Tibial nerve (tissue), 4 donors: ENCODE results near the gene ZNF366. TPM values are rescaled to one million over a fixed set of nuclear protein-coding genes. Genes with fewer than 3 reads are reported as not detected.

ENCODE experiments used
- DNase-seq, 2 donors: peaks; one replicate each; pipeline ENCODE4 v3.0.0-alpha.2; 2019; ENCODE audit warnings: low spot score in 2 of 2
- H3K27ac ChIP-seq, 4 donors: fragments of 200-600 bp; sonication (generic) in 3 of 4; one replicate each; pipeline ENCODE4 v1.5.1; 2017 to 2019; ENCODE audit warnings: mild to moderate bottlenecking in 1 of 4
- H3K27me3 ChIP-seq, 2 donors: fragments of 200-600 bp; sonication (generic) in 1 of 2; one replicate each; pipeline versions ENCODE4 v1.5.1 to v1.6.0; 2017 to 2019
- H3K36me3 ChIP-seq, 3 donors: fragments of 200-600 bp; sonication (generic); one replicate each; pipeline ENCODE4 v1.5.1; 2018 to 2019
- H3K4me1 ChIP-seq, 4 donors: fragments of 200-600 bp; sonication (generic) in 3 of 4; one replicate each; pipeline ENCODE4 v1.5.1; 2017 to 2019
- H3K4me3 ChIP-seq, 4 donors: fragments of 200-600 bp; sonication (generic) in 3 of 4; one replicate each; pipeline ENCODE4 v1.5.1; 2017 to 2019; ENCODE audit warnings: mild to moderate bottlenecking in 1 of 4, moderate library complexity in 1 of 4
- H3K9me3 ChIP-seq, 4 donors: fragments of 200-600 bp; sonication (generic) in 3 of 4; one replicate each; pipeline ENCODE4 v1.5.1; 2017 to 2019
- EP300 ChIP-seq, 2 donors: sonication (generic); formaldehyde crosslinking; IDR thresholded peaks; one replicate each; pipeline ENCODE4 v1.6.1; 2017; ENCODE audit warnings: antibody characterized with exemption in 2 of 2, mild to moderate bottlenecking in 1 of 2
- POLR2A ChIP-seq, 2 donors: fragments of 450-650 bp; IDR thresholded peaks; one replicate each; pipeline ENCODE4 v1.6.1; 2017; ENCODE audit warnings: antibody characterized with exemption in 2 of 2, mild to moderate bottlenecking in 2 of 2, moderate library complexity in 2 of 2
- WGBS, 2 donors: methylation state at CpG; one replicate each; pipeline ENCODE4 v1.1.5; 2018; 5-methylcytosine and 5-hydroxymethylcytosine counted together
- total RNA-seq, 4 donors: library from RNA; depleted of rRNA; stranded (reverse); fragments of >200 nt; gene quantifications; one replicate each; pipeline ENCODE4 v1.1.0, GENCODE V29; 2016
- TF ChIP-seq, protein P1 (sequence below), 5 experiments: fragments of 200-600 bp in 3 of 5; fragments of 450-650 bp in 2 of 5; sonication (generic) in 3 of 5; IDR thresholded peaks; one replicate each; pipeline ENCODE4 v1.5.1; 2016 to 2019; ENCODE audit warnings: antibody characterized with exemption in 5 of 5, mild to moderate bottlenecking in 3 of 5, moderate library complexity in 2 of 5

ZNF366 gene
- total RNA-seq, 4 donors from 2014 or later, result 3.3 to 10.6 (median 5.2) TPM

GRCh38 chr5:72465066-72465465 is 42.1 kb downstream of the ZNF366 start:
- TF ChIP-seq EP300 (IDR thresholded peaks at IDR 0.05), result no peak
- TF ChIP-seq, protein P1, sequence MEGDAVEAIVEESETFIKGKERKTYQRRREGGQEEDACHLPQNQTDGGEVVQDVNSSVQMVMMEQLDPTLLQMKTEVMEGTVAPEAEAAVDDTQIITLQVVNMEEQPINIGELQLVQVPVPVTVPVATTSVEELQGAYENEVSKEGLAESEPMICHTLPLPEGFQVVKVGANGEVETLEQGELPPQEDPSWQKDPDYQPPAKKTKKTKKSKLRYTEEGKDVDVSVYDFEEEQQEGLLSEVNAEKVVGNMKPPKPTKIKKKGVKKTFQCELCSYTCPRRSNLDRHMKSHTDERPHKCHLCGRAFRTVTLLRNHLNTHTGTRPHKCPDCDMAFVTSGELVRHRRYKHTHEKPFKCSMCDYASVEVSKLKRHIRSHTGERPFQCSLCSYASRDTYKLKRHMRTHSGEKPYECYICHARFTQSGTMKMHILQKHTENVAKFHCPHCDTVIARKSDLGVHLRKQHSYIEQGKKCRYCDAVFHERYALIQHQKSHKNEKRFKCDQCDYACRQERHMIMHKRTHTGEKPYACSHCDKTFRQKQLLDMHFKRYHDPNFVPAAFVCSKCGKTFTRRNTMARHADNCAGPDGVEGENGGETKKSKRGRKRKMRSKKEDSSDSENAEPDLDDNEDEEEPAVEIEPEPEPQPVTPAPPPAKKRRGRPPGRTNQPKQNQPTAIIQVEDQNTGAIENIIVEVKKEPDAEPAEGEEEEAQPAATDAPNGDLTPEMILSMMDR (IDR thresholded peaks at IDR 0.05), result no peak
- TF ChIP-seq POLR2A (IDR thresholded peaks at IDR 0.05), result no peak
- H3K27me3 ChIP-seq, result no peaks in the 10 kb centered on the region
- H3K27ac ChIP-seq, result no peak overlapping the region
- DNase-seq, result no peak
- no peaks in the 10 kb centered on the region for H3K9me3 ChIP-seq
- no peak overlapping the region for H3K4me3 ChIP-seq
- peaks cover 0 to 8% (median 0%) of the 10 kb centered on the region in 4 donors for H3K4me1 ChIP-seq
- 68 to 75% methylated on average over 2 of the region's 2 CpGs for WGBS, 2 donors
- H3K36me3 ChIP-seq, result no peaks in the 10 kb centered on the region

GRCh38 chr5:72464071-72464470 is 43.1 kb downstream of the ZNF366 start:
- H3K4me3 ChIP-seq, result no peak overlapping the region
- no peak overlapping the region for H3K27ac ChIP-seq
- TF ChIP-seq, protein P1 (IDR thresholded peaks at IDR 0.05), result no peak
- peak in 1 of 2 donors; percentile 9 for TF ChIP-seq EP300 (IDR thresholded peaks at IDR 0.05)
- 57 to 65% methylated on average over 6 of the region's 6 CpGs for WGBS, 2 donors
- H3K4me1 ChIP-seq, result peaks cover 0 to 18% (median 0%) of the 10 kb centered on the region in 4 donors
- no peaks in the 10 kb centered on the region for H3K27me3 ChIP-seq
- no peaks in the 10 kb centered on the region for H3K36me3 ChIP-seq
- no peak for DNase-seq
- no peaks in the 10 kb centered on the region for H3K9me3 ChIP-seq

GRCh38 chr5:72463449-72464052 is 43.7 kb downstream of the ZNF366 start:
- DNase-seq, result no peak
- H3K4me1 ChIP-seq, result peaks cover 0 to 23% (median 0%) of the 10 kb centered on the region in 4 donors
- no peaks in the 10 kb centered on the region for H3K36me3 ChIP-seq
- H3K27ac ChIP-seq, result no peak overlapping the region
- WGBS, 2 donors, result 50 to 53% methylated on average over 6 of the region's 6 CpGs
- TF ChIP-seq, protein P1 (IDR thresholded peaks at IDR 0.05), result no peak
- TF ChIP-seq EP300 (IDR thresholded peaks at IDR 0.05) (no peak), POLR2A (IDR thresholded peaks at IDR 0.05) (no peak)
- no peaks in the 10 kb centered on the region for H3K9me3 ChIP-seq
- no peaks in the 10 kb centered on the region for H3K27me3 ChIP-seq
- no peak overlapping the region for H3K4me3 ChIP-seq

- no peak overlapping the region for H3K4me3 ChIP-seq
- no peak for DNase-seq
- 98% methylated on average over 14 to 27 of the region's 27 CpGs for WGBS, 2 donors
- no peaks in the 10 kb centered on the region for H3K36me3 ChIP-seq
- H3K27ac ChIP-seq, result no peak overlapping the region
- H3K27me3 ChIP-seq, result no peaks in the 10 kb centered on the region
- H3K9me3 ChIP-seq, result no peaks in the 10 kb centered on the region
- no peak for TF ChIP-seq POLR2A (IDR thresholded peaks at IDR 0.05)
- peaks cover 0 to 34% (median 0%) of the 10 kb centered on the region in 4 donors for H3K4me1 ChIP-seq
These were observed 46.8 kb downstream of the ZNF366 start for GRCh38 chr5:72460413-72460812.

- DNase-seq, result no peak
- WGBS, 2 donors, result 93 to 98% methylated on average over 17 to 18 of the region's 18 CpGs
- Histone ChIP-seq H3K27ac (peak overlapping the region in 1 of 4 donors; percentile 67), H3K4me3 (no peak overlapping the region), H3K27me3 (no peaks in the 10 kb centered on the region), H3K36me3 (no peaks in the 10 kb centered on the region), H3K9me3 (no peaks in the 10 kb centered on the region), H3K4me1 (peaks cover 0 to 38% (median 0%) of the 10 kb centered on the region in 4 donors)
- TF ChIP-seq POLR2A (IDR thresholded peaks at IDR 0.05) (no peak), EP300 (IDR thresholded peaks at IDR 0.05) (no peak)
- TF ChIP-seq, protein P1 (IDR thresholded peaks at IDR 0.05), result no peak
These were observed 47.3 kb downstream of the ZNF366 start for GRCh38 chr5:72459913-72460312.
